Vagina (tissue), 2 donors: ENCODE data around the gene HYOU1. TPM values are rescaled to one million over a fixed set of nuclear protein-coding genes. Genes with fewer than 3 reads are reported as not detected.

Source experiments
- DNase-seq, 2 donors: peaks; one replicate each; pipeline ENCODE4 v3.0.0-alpha.2; 2017; ENCODE audit errors: extremely low spot score in 2 of 2
- H3K27ac ChIP-seq: fragments of 200-600 bp; sonication (generic); one replicate; pipeline ENCODE4 v1.5.1; 2019
- H3K27me3 ChIP-seq: fragments of 200-600 bp; sonication (generic); one replicate; pipeline ENCODE4 v1.5.1; 2019
- H3K36me3 ChIP-seq, 2 donors: fragments of 200-600 bp; sonication (generic); one replicate each; pipeline ENCODE4 v1.5.1; 2017 to 2019
- H3K4me1 ChIP-seq: fragments of 200-600 bp; sonication (generic); one replicate; pipeline ENCODE4 v1.5.1; 2019
- H3K4me3 ChIP-seq, 2 donors: fragments of 200-600 bp; sonication (generic); 1 replicate in 1 of 2; 2 replicates in 1 of 2; pipeline ENCODE4 v1.5.1; 2016 to 2019
- H3K9me3 ChIP-seq: fragments of 200-600 bp; sonication (generic); one replicate; pipeline ENCODE4 v1.5.1; 2019
- POLR2A ChIP-seq, 2 donors: fragments of 450-650 bp; IDR thresholded peaks; one replicate each; pipeline ENCODE4 v1.6.1; 2017; ENCODE audit warnings: antibody characterized with exemption in 2 of 2, mild to moderate bottlenecking in 2 of 2, moderate library complexity in 2 of 2
- POLR2AphosphoS5 ChIP-seq, 2 donors: sonication (generic); formaldehyde crosslinking; IDR thresholded peaks; one replicate each; pipeline ENCODE4 v1.9.0; 2017; ENCODE audit warnings: antibody characterized with exemption in 2 of 2, mild to moderate bottlenecking in 2 of 2, low read depth in 1 of 2; ENCODE audit not compliant: insufficient read depth in 1 of 2
- intact Hi-C: fragments of 100-400 bp; cut with DNase I; formaldehyde crosslinking; loops from one replicate; pipeline ENCODE4 v1.15.1; 2023
- total RNA-seq: library from RNA; depleted of rRNA; stranded (reverse); fragments of >200 nt; gene quantifications from one replicate; pipeline ENCODE4 v1.2.3, GENCODE V29; 2016
- TF ChIP-seq, protein P1 (sequence below), 3 experiments: fragments of 450-650 bp in 2 of 3; fragments of 200-600 bp in 1 of 3; sonication (generic) in 1 of 3; IDR thresholded peaks; one replicate each; pipeline ENCODE4 v1.5.1; 2017 to 2019; ENCODE audit warnings: antibody characterized with exemption in 3 of 3, mild to moderate bottlenecking in 2 of 3, moderate library complexity in 2 of 3

HYOU1 gene
- total RNA-seq, 1 donor from 2014 or later, result 49.6 TPM

DNA sequence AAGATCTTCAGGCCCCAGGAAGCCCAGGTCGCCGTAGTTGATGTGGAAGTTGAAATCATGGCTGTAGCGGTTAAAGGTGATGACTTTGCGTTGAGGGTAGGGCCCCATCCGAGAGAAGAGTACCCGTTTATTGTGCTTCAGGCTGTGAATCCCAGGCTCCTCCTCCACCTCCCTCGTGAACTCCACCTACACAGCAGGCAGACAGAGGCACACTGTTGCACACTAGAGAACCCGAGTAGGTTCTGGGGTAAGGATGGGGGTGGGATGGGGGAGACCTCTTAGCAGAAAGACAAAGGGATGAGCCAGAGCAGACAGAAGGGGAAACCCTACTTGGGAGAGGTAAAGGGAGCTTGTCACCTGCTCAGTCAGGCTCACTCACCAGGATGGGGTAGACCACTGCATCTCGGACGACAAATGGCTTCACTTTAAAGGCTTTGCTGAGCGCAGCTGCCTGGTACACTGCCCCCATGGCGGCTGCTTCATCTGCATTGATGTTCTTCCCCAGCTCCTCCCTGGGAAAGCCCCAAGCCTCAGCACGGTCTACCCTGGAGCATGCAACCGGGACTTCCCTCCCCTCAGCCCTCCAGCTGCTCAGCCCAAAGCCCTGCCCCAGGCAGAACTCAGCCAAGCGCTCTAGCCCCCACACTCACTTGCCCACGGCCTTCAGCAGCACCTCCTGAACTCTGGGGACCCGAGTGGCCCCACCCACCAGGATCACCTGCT lies 5.4 kb downstream of the HYOU1 start:
- Histone ChIP-seq H3K27ac (no peak overlapping the region), H3K36me3 (peaks cover 0 to 83% of the 10 kb centered on the region in 2 donors), H3K9me3 (no peaks in the 10 kb centered on the region), H3K27me3 (no peaks in the 10 kb centered on the region), H3K4me3 (no peak overlapping the region), H3K4me1 (peaks cover 18% of the 10 kb centered on the region)
- intact Hi-C loops, result no loop called here
- DNase-seq, result no peak
- no peak for TF ChIP-seq POLR2A (IDR thresholded peaks at IDR 0.05)
- no peak for TF ChIP-seq POLR2AphosphoS5 (IDR thresholded peaks at IDR 0.05; ENCODE audit: insufficient read depth in 1 of 2, low read depth in 1 of 2)
- TF ChIP-seq, protein P1, sequence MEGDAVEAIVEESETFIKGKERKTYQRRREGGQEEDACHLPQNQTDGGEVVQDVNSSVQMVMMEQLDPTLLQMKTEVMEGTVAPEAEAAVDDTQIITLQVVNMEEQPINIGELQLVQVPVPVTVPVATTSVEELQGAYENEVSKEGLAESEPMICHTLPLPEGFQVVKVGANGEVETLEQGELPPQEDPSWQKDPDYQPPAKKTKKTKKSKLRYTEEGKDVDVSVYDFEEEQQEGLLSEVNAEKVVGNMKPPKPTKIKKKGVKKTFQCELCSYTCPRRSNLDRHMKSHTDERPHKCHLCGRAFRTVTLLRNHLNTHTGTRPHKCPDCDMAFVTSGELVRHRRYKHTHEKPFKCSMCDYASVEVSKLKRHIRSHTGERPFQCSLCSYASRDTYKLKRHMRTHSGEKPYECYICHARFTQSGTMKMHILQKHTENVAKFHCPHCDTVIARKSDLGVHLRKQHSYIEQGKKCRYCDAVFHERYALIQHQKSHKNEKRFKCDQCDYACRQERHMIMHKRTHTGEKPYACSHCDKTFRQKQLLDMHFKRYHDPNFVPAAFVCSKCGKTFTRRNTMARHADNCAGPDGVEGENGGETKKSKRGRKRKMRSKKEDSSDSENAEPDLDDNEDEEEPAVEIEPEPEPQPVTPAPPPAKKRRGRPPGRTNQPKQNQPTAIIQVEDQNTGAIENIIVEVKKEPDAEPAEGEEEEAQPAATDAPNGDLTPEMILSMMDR (IDR thresholded peaks at IDR 0.05), result no peak

- H3K9me3 ChIP-seq, result no peaks in the 10 kb centered on the region
- no peak for TF ChIP-seq POLR2A (IDR thresholded peaks at IDR 0.05)
- TF ChIP-seq POLR2AphosphoS5 (IDR thresholded peaks at IDR 0.05; ENCODE audit: insufficient read depth in 1 of 2, low read depth in 1 of 2), result no peak
- TF ChIP-seq, protein P1 (IDR thresholded peaks at IDR 0.05), result no peak
- no peaks in the 10 kb centered on the region for H3K4me1 ChIP-seq
- intact Hi-C loops, result no loop called here
- peaks cover 0 to 88% of the 10 kb centered on the region in 2 donors for H3K36me3 ChIP-seq
- no peak overlapping the region for H3K4me3 ChIP-seq
- DNase-seq, result no peak
- no peak overlapping the region for H3K27ac ChIP-seq
- H3K27me3 ChIP-seq, result no peaks in the 10 kb centered on the region
Measured at GRCh38 chr11:119049081-119049480, 7.9 kb downstream of the HYOU1 start.

GRCh38 chr11:119048644-119049043 lies 8.4 kb downstream of the HYOU1 start:
- TF ChIP-seq POLR2AphosphoS5 (IDR thresholded peaks at IDR 0.05; ENCODE audit: insufficient read depth in 1 of 2, low read depth in 1 of 2), result no peak
- TF ChIP-seq, protein P1 (IDR thresholded peaks at IDR 0.05), result no peak
- TF ChIP-seq POLR2A (IDR thresholded peaks at IDR 0.05), result no peak
- H3K27ac ChIP-seq, result no peak overlapping the region
- H3K4me3 ChIP-seq, result no peak overlapping the region
- DNase-seq, result no peak
- no peaks in the 10 kb centered on the region for H3K27me3 ChIP-seq
- H3K36me3 ChIP-seq, result peaks cover 0 to 84% of the 10 kb centered on the region in 2 donors
- no peaks in the 10 kb centered on the region for H3K4me1 ChIP-seq
- intact Hi-C loops, result no loop called here
- H3K9me3 ChIP-seq, result no peaks in the 10 kb centered on the region

DNA sequence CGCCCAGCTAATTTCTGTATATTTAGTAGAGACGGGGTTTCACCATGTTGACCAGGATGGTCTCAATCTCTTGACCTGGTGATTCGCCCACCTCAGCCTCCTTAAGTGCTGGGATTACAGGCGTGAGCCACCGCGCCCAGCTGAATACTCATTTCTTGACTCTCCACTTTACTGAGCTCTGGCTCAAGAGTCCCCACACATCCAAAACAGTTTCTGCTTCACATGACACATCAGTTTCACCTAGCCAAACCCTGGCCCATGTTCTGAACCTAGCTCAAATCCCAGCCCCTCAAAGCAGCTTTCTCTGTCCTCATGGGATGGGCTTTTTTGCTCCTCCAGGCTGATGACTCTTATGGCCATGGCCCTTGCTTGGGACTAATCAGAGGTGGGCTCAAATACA lies 9.8 kb downstream of the HYOU1 start:
- Histone ChIP-seq H3K27ac (no peak overlapping the region), H3K9me3 (no peaks in the 10 kb centered on the region), H3K36me3 (peaks cover 0 to 70% of the 10 kb centered on the region in 2 donors), H3K27me3 (no peaks in the 10 kb centered on the region), H3K4me1 (no peaks in the 10 kb centered on the region), H3K4me3 (no peak overlapping the region)
- intact Hi-C loops, result no loop called here
- no peak for DNase-seq
- TF ChIP-seq POLR2AphosphoS5 (IDR thresholded peaks at IDR 0.05; ENCODE audit: insufficient read depth in 1 of 2, low read depth in 1 of 2) (no peak), POLR2A (IDR thresholded peaks at IDR 0.05) (no peak)
- TF ChIP-seq, protein P1 (IDR thresholded peaks at IDR 0.05), result no peak

- intact Hi-C loops, result no loop called here
- H3K9me3 ChIP-seq, result no peaks in the 10 kb centered on the region
- TF ChIP-seq POLR2AphosphoS5 (IDR thresholded peaks at IDR 0.05; ENCODE audit: insufficient read depth in 1 of 2, low read depth in 1 of 2) (no peak), POLR2A (IDR thresholded peaks at IDR 0.05) (no peak)
- TF ChIP-seq, protein P1 (IDR thresholded peaks at IDR 0.05), result no peak
- H3K27me3 ChIP-seq, result no peaks in the 10 kb centered on the region
- no peak overlapping the region for H3K4me3 ChIP-seq
- H3K36me3 ChIP-seq, result peaks cover 0 to 62% of the 10 kb centered on the region in 2 donors
- no peaks in the 10 kb centered on the region for H3K4me1 ChIP-seq
- DNase-seq, result no peak
- no peak overlapping the region for H3K27ac ChIP-seq
Measured at GRCh38 chr11:119046489-119046888, 10.5 kb downstream of the HYOU1 start.
